Endothelial cell of umbilical vein (primary cell): ENCODE results near the gene KIF26B. TPM values are rescaled to one million over a fixed set of nuclear protein-coding genes. Genes with fewer than 3 reads are reported as not detected.

Source experiments
- BruUV-seq: library from RNA; stranded (reverse); fragments of 400-500 nt; replicated peaks from 2 replicates; lab custom pipeline; 2021; lab: Mats Ljungman, UMichigan
- CTCF ChIA-PET: fragments of 300-600, 350-600 bp; sonication (Branson Sonifier 250); formaldehyde crosslinking; loops from one replicate; lab custom pipeline; 2021; ENCODE audit warnings: antibody characterized with exemption, inconsistent platforms; lab: Charles Lee
- POLR2A ChIA-PET: fragments of 300-600, 350-600 bp; sonication (Branson Sonifier 250); formaldehyde crosslinking; loops from one replicate; lab custom pipeline; 2021; ENCODE audit warnings: antibody characterized with exemption, inconsistent platforms; lab: Charles Lee
- DNase-seq: peaks from one replicate; pipeline ENCODE4 v3.0.0-alpha.2; 2011; ENCODE audit warnings: low read depth, low spot score
- FAIRE-seq: peaks from 2 replicates; lab custom pipeline; 2011; peaks lifted over from hg19 to GRCh38; lab: Jason Lieb, UNC
- H2AFZ ChIP-seq: 2 replicates; pipeline ENCODE4 v1.6.0; 2012; ENCODE audit warnings: low read depth, low read length, control low read depth, inconsistent platforms
- H3K27ac ChIP-seq: 2 replicates; pipeline ENCODE4 v1.5.1; 2011; ENCODE audit warnings: low read depth, mild to moderate bottlenecking, control low read depth, low read length, moderate library complexity; ENCODE audit not compliant: insufficient read depth
- H3K27me3 ChIP-seq, 2 experiments: 2 replicates each; pipeline versions ENCODE4 v1.6.0 to v1.6.1; 2011; ENCODE audit warnings: low read length in 2 of 2, mixed read lengths in 1 of 2; ENCODE audit not compliant: control insufficient read depth in 2 of 2, insufficient read depth in 2 of 2
- H3K36me3 ChIP-seq, 2 experiments: 2 replicates in 1 of 2; 3 replicates in 1 of 2; pipeline ENCODE4 v1.5.1; 2011; ENCODE audit warnings: low read length in 2 of 2, mild to moderate bottlenecking in 1 of 2, moderate library complexity in 1 of 2; ENCODE audit not compliant: control insufficient read depth in 2 of 2, insufficient read depth in 2 of 2; ENCODE audit errors: extremely low read depth in 1 of 2
- H3K4me1 ChIP-seq: 3 replicates; pipeline ENCODE4 v1.5.1; 2011; ENCODE audit warnings: mild to moderate bottlenecking, low read length; ENCODE audit not compliant: control insufficient read depth, insufficient read depth; ENCODE audit errors: extremely low read depth
- H3K4me2 ChIP-seq: 2 replicates; pipeline ENCODE4 v1.6.1; 2011; ENCODE audit warnings: low read length, control low read depth, mixed read lengths; ENCODE audit not compliant: insufficient read depth
- H3K4me3 ChIP-seq, 3 experiments: fragments of 200-600 bp in 1 of 3; sonication (generic), shearing (Covaris generic) in 1 of 3; replicated peaks in 1 of 3; 2 replicates each; pipeline ENCODE4 v1.5.1; 2011 to 2016; ENCODE audit warnings: control low read depth in 3 of 3, low read length in 3 of 3, mild to moderate bottlenecking in 2 of 3, inconsistent platforms in 1 of 3, low read depth in 1 of 3, moderate library complexity in 1 of 3; ENCODE audit not compliant: insufficient read depth in 1 of 3
- H3K79me2 ChIP-seq: 2 replicates; pipeline ENCODE4 v1.6.0; 2012; ENCODE audit warnings: low read length, inconsistent platforms; ENCODE audit not compliant: control insufficient read depth, insufficient read depth
- H3K9ac ChIP-seq: replicated peaks from 2 replicates; pipeline ENCODE3; 2011; ENCODE audit warnings: low read length, control low read depth; ENCODE audit not compliant: insufficient read depth; ENCODE audit errors: extremely low read depth
- H3K9me1 ChIP-seq: replicated peaks from 3 replicates; pipeline ENCODE4 v1.6.0; 2011; ENCODE audit warnings: mild to moderate bottlenecking, low read length; ENCODE audit not compliant: control insufficient read depth, insufficient read depth; ENCODE audit errors: extremely low read depth
- H3K9me3 ChIP-seq: replicated peaks from 2 replicates; pipeline ENCODE4 v1.5.1; 2012; ENCODE audit warnings: low read length, inconsistent platforms; ENCODE audit not compliant: control insufficient read depth, insufficient read depth
- H4K20me1 ChIP-seq: replicated peaks from 2 replicates; pipeline ENCODE3; 2011; ENCODE audit warnings: mild to moderate bottlenecking, low read length; ENCODE audit not compliant: control insufficient read depth, insufficient read depth; ENCODE audit errors: extremely low read depth
- EZH2 ChIP-seq: IDR thresholded peaks from 2 replicates; pipeline ENCODE4 v1.6.1; 2012; ENCODE audit warnings: borderline replicate concordance, low read depth, mild to moderate bottlenecking, moderate library complexity, low read length, inconsistent platforms; ENCODE audit not compliant: severe bottlenecking
- FOS ChIP-seq: IDR thresholded peaks from 2 replicates; pipeline ENCODE4 v1.6.1; 2011; ENCODE audit warnings: mild to moderate bottlenecking, low read length, moderate library complexity, borderline replicate concordance; ENCODE audit not compliant: insufficient read depth
- GATA2 ChIP-seq: IDR thresholded peaks from 2 replicates; pipeline ENCODE4 v1.7.0; 2011; ENCODE audit warnings: low read depth, mild to moderate bottlenecking, moderate library complexity, mixed read lengths, low read length; ENCODE audit not compliant: insufficient read length, insufficient read depth
- JUN ChIP-seq: IDR thresholded peaks from 2 replicates; pipeline ENCODE4 v1.6.1; 2011; ENCODE audit warnings: borderline replicate concordance, low read depth; ENCODE audit not compliant: insufficient read length, insufficient read depth
- MYC ChIP-seq: IDR thresholded peaks from one replicate; pipeline ENCODE4 v1.6.1; 2011; ENCODE audit warnings: mild to moderate bottlenecking, low read depth, low read length
- POLR2A ChIP-seq: IDR thresholded peaks from 2 replicates; pipeline ENCODE4 v1.6.1; 2012; ENCODE audit warnings: low read depth, mild to moderate bottlenecking, control low read depth, low read length
- POLR2AphosphoS5 ChIP-seq: IDR thresholded peaks from 2 replicates; pipeline ENCODE4 v1.6.1; 2012; ENCODE audit warnings: low read depth, mild to moderate bottlenecking, control low read depth, low read length, moderate library complexity; ENCODE audit not compliant: insufficient read depth
- dilution Hi-C: fragments of 300-500 bp; cut with MboI; formaldehyde crosslinking; loops from one replicate; pipeline ENCODE4 v1.15.0; 2019; ENCODE audit warnings: low sequenced_read_pairs; ENCODE audit not compliant: extremely low pct_ligation_motif_present
- intact Hi-C: fragments of 100-400 bp; cut with micrococcal nuclease; formaldehyde crosslinking; loops from one replicate; pipeline ENCODE4 v1.10.0; 2022
- polyA plus RNA-seq, 4 experiments: library from polyadenylated mRNA; depleted of rRNA in 3 of 4; stranded (reverse) in 3 of 4; unstranded in 1 of 4; fragments of >200 nt; gene quantifications; 2 replicates each; pipeline versions ENCODE4 v1.2.1 to v1.2.3, GENCODE V29; 2011 to 2012; ENCODE audit warnings: missing spikeins in 1 of 4
- total RNA-seq: library from RNA; stranded (reverse); gene quantifications from 2 replicates; pipeline ENCODE4 v1.2.3, GENCODE V29; 2021
- TF ChIP-seq, protein P1 (sequence below): IDR thresholded peaks from 2 replicates; pipeline ENCODE4 v1.6.1; 2011; ENCODE audit not compliant: insufficient read depth, insufficient read length
- TF ChIP-seq, protein P2 (sequence below), 2 donors: IDR thresholded peaks; 1 replicate in 1 of 2; 2 replicates in 1 of 2; pipeline ENCODE4 v1.5.1; 2011; ENCODE audit warnings: low read length in 2 of 2, mild to moderate bottlenecking in 2 of 2, moderate library complexity in 2 of 2, control low read depth in 1 of 2, inconsistent platforms in 1 of 2, low read depth in 1 of 2; ENCODE audit not compliant: insufficient read depth in 1 of 2; ENCODE audit errors: extremely low read depth in 1 of 2

The KIF26B gene
- total and polyA plus RNA-seq, 2 donors (not counting 3 experiments of a cell fraction or from before 2014, with no cell fraction given), result 0.04 to 0.49 TPM

DNA sequence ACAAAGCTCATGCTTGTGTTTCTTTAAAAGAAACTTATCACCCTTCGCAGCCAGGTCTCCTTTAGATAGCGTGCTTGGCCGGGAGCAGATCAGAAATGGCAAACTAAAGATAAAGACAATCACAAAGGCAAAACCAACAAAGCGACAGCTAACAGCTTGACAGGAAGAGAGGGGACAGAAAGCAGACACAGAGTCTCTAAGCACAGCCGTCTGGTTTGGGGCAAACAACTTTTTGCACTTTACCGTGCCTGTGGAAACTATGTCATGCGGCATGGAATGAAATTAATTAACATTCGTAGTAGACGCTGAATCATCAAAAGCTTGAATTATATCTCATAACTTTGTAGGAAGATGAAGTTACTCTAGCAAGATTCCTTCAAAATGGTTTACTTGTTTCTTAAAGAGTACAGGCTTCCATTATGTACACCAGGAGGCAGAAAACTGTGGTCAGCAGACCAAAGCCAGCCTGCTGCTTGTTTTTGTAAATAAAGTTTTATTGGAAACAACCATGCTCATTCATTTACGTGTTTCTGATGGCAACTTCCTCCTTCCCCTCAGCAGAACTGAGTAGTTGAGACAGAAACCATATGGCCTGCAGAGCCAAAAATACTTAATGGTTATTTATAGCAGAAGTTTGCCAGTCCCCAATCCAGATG is 183.2 kb downstream of the KIF26B start:
- H3K4me1 ChIP-seq, result no peaks in the 10 kb centered on the region
- no peak overlapping the region for H2AFZ ChIP-seq
- no peak overlapping the region for H3K4me3 ChIP-seq
- H3K9ac ChIP-seq, result no peak overlapping the region
- no peak overlapping the region for H3K4me2 ChIP-seq
- no peaks in the 10 kb centered on the region for H3K9me1 ChIP-seq
- ChIA-PET CTCF (no interaction called here), POLR2A (no interaction called here)
- TF ChIP-seq MYC (no peak), POLR2AphosphoS5 (no peak), FOS (no peak), EZH2 (no peak), JUN (no peak), GATA2 (no peak), POLR2A (no peak)
- TF ChIP-seq, protein P1, sequence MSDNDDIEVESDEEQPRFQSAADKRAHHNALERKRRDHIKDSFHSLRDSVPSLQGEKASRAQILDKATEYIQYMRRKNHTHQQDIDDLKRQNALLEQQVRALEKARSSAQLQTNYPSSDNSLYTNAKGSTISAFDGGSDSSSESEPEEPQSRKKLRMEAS, result no peak
- TF ChIP-seq, protein P2, sequence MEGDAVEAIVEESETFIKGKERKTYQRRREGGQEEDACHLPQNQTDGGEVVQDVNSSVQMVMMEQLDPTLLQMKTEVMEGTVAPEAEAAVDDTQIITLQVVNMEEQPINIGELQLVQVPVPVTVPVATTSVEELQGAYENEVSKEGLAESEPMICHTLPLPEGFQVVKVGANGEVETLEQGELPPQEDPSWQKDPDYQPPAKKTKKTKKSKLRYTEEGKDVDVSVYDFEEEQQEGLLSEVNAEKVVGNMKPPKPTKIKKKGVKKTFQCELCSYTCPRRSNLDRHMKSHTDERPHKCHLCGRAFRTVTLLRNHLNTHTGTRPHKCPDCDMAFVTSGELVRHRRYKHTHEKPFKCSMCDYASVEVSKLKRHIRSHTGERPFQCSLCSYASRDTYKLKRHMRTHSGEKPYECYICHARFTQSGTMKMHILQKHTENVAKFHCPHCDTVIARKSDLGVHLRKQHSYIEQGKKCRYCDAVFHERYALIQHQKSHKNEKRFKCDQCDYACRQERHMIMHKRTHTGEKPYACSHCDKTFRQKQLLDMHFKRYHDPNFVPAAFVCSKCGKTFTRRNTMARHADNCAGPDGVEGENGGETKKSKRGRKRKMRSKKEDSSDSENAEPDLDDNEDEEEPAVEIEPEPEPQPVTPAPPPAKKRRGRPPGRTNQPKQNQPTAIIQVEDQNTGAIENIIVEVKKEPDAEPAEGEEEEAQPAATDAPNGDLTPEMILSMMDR (IDR thresholded peaks at IDR 0.05; ENCODE audit: extremely low read depth in 1 of 2, insufficient read depth in 1 of 2, low read depth in 1 of 2, low read length in 2 of 2), result no peak
- dilution Hi-C loops (no loop called here), intact Hi-C loops (no loop called here)
- no peak for DNase-seq
- H4K20me1 ChIP-seq, result no peaks in the 10 kb centered on the region
- no peaks in the 10 kb centered on the region for H3K36me3 ChIP-seq
- H3K27ac ChIP-seq, result no peak overlapping the region
- no TSS peak for BruUV-seq
- FAIRE-seq, result no peak
- H3K9me3 ChIP-seq, result no peaks in the 10 kb centered on the region
- H3K79me2 ChIP-seq, result no peaks in the 10 kb centered on the region
- no peaks in the 10 kb centered on the region for H3K27me3 ChIP-seq
